ENCODE data around the gene PITPNC1.

Gene PITPNC1

DNA sequence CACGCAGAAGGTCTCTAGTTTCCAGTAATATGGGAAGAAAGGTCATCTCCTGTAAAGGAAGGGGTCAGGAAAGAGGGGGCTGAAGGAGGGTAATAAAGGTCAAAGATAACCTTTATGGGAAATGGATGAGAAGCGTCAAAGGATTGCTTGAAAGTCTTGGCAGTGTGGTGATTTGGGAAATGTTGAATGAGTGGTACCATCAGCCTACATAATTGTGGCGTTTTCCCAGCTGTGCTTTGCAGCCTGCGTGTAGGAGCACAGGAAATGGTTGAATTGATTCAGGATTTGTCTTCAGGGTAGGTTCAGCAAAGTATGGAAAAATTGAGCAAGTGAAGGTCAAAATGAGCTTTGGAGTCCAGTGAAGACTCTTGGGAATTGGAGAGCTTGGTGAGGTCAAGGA, 224.8 kb downstream of the PITPNC1 start:
- Histone ChIP-seq H3K79me2 (ENCODE audit: low read length) (no peaks in the 10 kb centered on the region), H3K4me3 (ENCODE audit: low read length) (no peak overlapping the region), H4K20me1 (ENCODE audit: insufficient read depth, low read length) (no peaks in the 10 kb centered on the region), H3K4me2 (ENCODE audit: low read depth, low read length) (no peak overlapping the region), H3K9ac (ENCODE audit: low read length) (no peak overlapping the region), H3K9me2 (replicated peaks; ENCODE audit: insufficient read depth, low read length) (no peaks in the 10 kb centered on the region), H3K9me3 (replicated peaks; ENCODE audit: insufficient read depth, low read length) (no peaks in the 10 kb centered on the region), H3K27me3 (replicated peaks; ENCODE audit: insufficient read depth, low read length) (no peaks in the 10 kb centered on the region), H3F3A (ENCODE audit: insufficient read depth, low read length) (no peaks in the 10 kb centered on the region), H2AFZ (ENCODE audit: low read length) (no peak overlapping the region), H3K27ac (ENCODE audit: low read length) (no peak overlapping the region), H3K4me1 (ENCODE audit: low read length) (no peaks in the 10 kb centered on the region), H3K36me3 (replicated peaks; ENCODE audit: insufficient read depth, low read length) (no peaks in the 10 kb centered on the region)
- DNase-seq: no peak
- TF ChIP-seq CTCF (IDR thresholded peaks at IDR 0.05; ENCODE audit: low read length) (no peak), EZH2 (optimal IDR thresholded peaks at IDR 0.05; ENCODE audit: low read depth, low read length) (no peak), EZH2phosphoT487 (IDR thresholded peaks at IDR 0.05; ENCODE audit: low read length) (no peak)

DNA sequence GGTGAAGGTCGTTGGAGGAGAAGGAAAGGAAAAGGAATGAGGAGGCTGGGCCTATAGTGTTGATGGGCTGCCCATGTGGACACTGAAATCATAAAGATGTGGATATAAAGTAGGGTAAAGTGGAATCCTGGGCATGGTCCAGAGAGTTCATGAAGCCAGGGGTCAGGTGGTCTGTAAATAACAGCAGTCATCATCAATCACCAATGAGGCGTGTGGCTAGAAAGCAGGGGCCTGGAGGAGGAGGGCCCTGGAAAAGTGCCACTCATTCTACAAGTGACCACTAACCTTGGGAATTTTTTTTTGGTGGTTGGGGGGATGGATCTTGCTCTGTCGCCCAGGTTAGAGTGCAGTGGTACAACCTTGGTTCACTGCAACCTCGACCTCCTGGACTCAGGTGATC, 225.4 kb downstream of the PITPNC1 start:
- H4K20me1 ChIP-seq (ENCODE audit: insufficient read depth, low read length): no peaks in the 10 kb centered on the region
- no peaks in the 10 kb centered on the region for H3K36me3 ChIP-seq (replicated peaks; ENCODE audit: insufficient read depth, low read length)
- no peak overlapping the region for H2AFZ ChIP-seq (ENCODE audit: low read length)
- no peak overlapping the region for H3K27ac ChIP-seq (ENCODE audit: low read length)
- no peak overlapping the region for H3K4me2 ChIP-seq (ENCODE audit: low read depth, low read length)
- H3F3A ChIP-seq (ENCODE audit: insufficient read depth, low read length): no peaks in the 10 kb centered on the region
- H3K27me3 ChIP-seq (replicated peaks; ENCODE audit: insufficient read depth, low read length): no peaks in the 10 kb centered on the region
- no peak for DNase-seq
- H3K79me2 ChIP-seq (ENCODE audit: low read length): no peaks in the 10 kb centered on the region
- H3K9me3 ChIP-seq (replicated peaks; ENCODE audit: insufficient read depth, low read length): no peaks in the 10 kb centered on the region
- no peaks in the 10 kb centered on the region for H3K4me1 ChIP-seq (ENCODE audit: low read length)
- H3K4me3 ChIP-seq (ENCODE audit: low read length): no peak overlapping the region
- TF ChIP-seq EZH2 (optimal IDR thresholded peaks at IDR 0.05; ENCODE audit: low read depth, low read length) (no peak), EZH2phosphoT487 (IDR thresholded peaks at IDR 0.05; ENCODE audit: low read length) (no peak), CTCF (IDR thresholded peaks at IDR 0.05; ENCODE audit: low read length) (no peak)
- H3K9me2 ChIP-seq (replicated peaks; ENCODE audit: insufficient read depth, low read length): no peaks in the 10 kb centered on the region
- H3K9ac ChIP-seq (ENCODE audit: low read length): no peak overlapping the region

DNA sequence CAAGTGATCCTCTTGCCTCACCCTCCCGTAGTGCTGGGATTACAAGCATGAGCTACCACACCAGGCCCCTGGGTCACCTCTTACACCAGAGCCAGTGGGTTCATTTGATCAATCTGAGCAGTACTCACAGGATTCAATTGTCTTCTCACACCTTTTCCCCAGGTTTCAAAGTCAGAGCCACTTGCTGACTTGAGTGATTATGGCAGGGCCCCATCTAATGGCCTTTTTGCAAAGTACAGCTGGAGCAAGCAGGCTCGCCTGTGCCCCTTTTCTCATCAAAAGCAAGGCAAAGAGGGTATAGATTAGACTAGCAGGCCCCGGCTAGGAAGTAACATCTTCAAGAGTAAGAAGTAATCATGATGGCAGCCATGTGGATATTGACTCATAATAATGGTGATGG, 225.9 kb downstream of the PITPNC1 start:
- Histone ChIP-seq H3K79me2 (ENCODE audit: low read length) (no peaks in the 10 kb centered on the region), H3K9me3 (replicated peaks; ENCODE audit: insufficient read depth, low read length) (no peaks in the 10 kb centered on the region), H3K4me3 (ENCODE audit: low read length) (no peak overlapping the region), H4K20me1 (ENCODE audit: insufficient read depth, low read length) (no peaks in the 10 kb centered on the region), H3K9me2 (replicated peaks; ENCODE audit: insufficient read depth, low read length) (no peaks in the 10 kb centered on the region), H2AFZ (ENCODE audit: low read length) (no peak overlapping the region), H3K9ac (ENCODE audit: low read length) (no peak overlapping the region), H3K27ac (ENCODE audit: low read length) (no peak overlapping the region), H3K4me1 (ENCODE audit: low read length) (no peaks in the 10 kb centered on the region), H3K27me3 (replicated peaks; ENCODE audit: insufficient read depth, low read length) (no peaks in the 10 kb centered on the region), H3K4me2 (ENCODE audit: low read depth, low read length) (no peak overlapping the region), H3K36me3 (replicated peaks; ENCODE audit: insufficient read depth, low read length) (no peaks in the 10 kb centered on the region), H3F3A (ENCODE audit: insufficient read depth, low read length) (no peaks in the 10 kb centered on the region)
- DNase-seq: peak; percentile 15
- TF ChIP-seq CTCF (IDR thresholded peaks at IDR 0.05; ENCODE audit: low read length) (peak; percentile 32), EZH2phosphoT487 (IDR thresholded peaks at IDR 0.05; ENCODE audit: low read length) (no peak), EZH2 (optimal IDR thresholded peaks at IDR 0.05; ENCODE audit: low read depth, low read length) (no peak)
